HUES64 (cell line): ENCODE data around the gene RAB35.

ENCODE experiments used
- H3K27ac ChIP-seq: 2 replicates; pipeline ENCODE4 v1.7.0; 2013; ENCODE audit warnings: low read depth, low read length, inconsistent platforms
- H3K27me3 ChIP-seq: 2 replicates; pipeline ENCODE4 v1.6.1; 2013; ENCODE audit warnings: mild to moderate bottlenecking, low read length; ENCODE audit not compliant: insufficient read depth
- H3K36me3 ChIP-seq: 2 replicates; pipeline ENCODE4 v1.6.1; 2013; ENCODE audit warnings: mild to moderate bottlenecking, low read length; ENCODE audit not compliant: insufficient read depth
- H3K4me1 ChIP-seq: 2 replicates; pipeline ENCODE4 v1.6.1; 2013; ENCODE audit warnings: mild to moderate bottlenecking, low read length, moderate library complexity; ENCODE audit not compliant: insufficient read depth
- H3K4me3 ChIP-seq: 2 replicates; pipeline ENCODE4 v1.5.1; 2013; ENCODE audit warnings: mild to moderate bottlenecking, low read length, moderate library complexity
- H3K9ac ChIP-seq: 2 replicates; pipeline ENCODE4 v1.6.1; 2013; ENCODE audit warnings: mild to moderate bottlenecking, low read depth, low read length
- H3K9me3 ChIP-seq: 2 replicates; pipeline ENCODE4 v1.6.1; 2013; ENCODE audit warnings: low read depth, low read length; ENCODE audit not compliant: insufficient read depth
- WGBS: fragments of 150-250, 120-280 bp; methylation state at CpG from one replicate; pipeline ENCODE4 v1.1.7; 2013; ENCODE audit warnings: missing lambda C conversion rate; 5-methylcytosine and 5-hydroxymethylcytosine counted together

Gene RAB35

DNA sequence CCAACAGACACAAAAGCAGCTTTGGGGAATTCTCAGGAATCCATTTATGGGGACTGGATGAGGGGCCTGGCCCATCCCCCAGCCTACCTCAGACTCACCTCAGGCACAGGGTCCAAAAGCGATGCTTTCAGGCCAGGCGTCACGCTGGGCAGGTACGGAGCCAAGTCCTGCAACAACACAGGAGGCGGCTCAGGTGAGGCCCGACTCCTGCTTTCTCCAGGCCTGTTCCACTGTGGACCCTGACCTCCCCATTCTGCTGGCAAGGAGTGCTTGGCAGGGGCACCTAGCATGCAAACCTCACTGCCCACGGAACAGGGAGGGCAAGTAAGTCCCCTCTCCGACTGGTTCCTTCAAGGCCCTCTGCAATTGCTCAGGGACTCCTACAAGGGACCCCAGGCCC lies 28.6 kb upstream of the RAB35 start:
- Histone ChIP-seq H3K9ac (no peak overlapping the region), H3K36me3 (peaks cover 100% of the 10 kb centered on the region), H3K4me1 (no peaks in the 10 kb centered on the region), H3K9me3 (no peaks in the 10 kb centered on the region), H3K27me3 (no peaks in the 10 kb centered on the region), H3K27ac (no peak overlapping the region), H3K4me3 (no peak overlapping the region)
- WGBS: 96% methylated on average over 8 of the region's 8 CpGs

DNA sequence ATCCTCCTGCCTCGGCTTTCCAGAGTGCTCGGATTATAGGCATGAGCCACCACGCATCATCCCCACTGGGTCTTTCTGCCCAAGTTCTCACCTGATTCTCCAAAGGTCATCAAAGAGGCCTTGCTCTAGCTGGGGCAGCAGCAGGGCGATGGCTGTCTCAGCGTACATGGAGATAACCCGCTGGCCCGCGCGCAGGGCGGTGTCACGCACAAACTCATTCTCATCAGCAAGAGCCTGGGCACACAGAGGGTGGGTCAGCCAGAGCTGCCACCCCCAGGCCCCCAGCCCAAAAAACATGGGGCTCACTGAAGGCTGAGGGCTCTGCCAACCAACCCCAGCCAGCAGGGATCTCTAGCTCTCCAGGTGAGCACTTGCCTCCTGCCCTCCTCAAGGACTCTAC lies 27.7 kb upstream of the RAB35 start:
- Histone ChIP-seq H3K9ac (no peak overlapping the region), H3K4me3 (no peak overlapping the region), H3K9me3 (no peaks in the 10 kb centered on the region), H3K36me3 (peaks cover 100% of the 10 kb centered on the region), H3K27me3 (no peaks in the 10 kb centered on the region), H3K27ac (no peak overlapping the region), H3K4me1 (no peaks in the 10 kb centered on the region)
- 96% methylated on average over 11 of the region's 11 CpGs for WGBS

DNA sequence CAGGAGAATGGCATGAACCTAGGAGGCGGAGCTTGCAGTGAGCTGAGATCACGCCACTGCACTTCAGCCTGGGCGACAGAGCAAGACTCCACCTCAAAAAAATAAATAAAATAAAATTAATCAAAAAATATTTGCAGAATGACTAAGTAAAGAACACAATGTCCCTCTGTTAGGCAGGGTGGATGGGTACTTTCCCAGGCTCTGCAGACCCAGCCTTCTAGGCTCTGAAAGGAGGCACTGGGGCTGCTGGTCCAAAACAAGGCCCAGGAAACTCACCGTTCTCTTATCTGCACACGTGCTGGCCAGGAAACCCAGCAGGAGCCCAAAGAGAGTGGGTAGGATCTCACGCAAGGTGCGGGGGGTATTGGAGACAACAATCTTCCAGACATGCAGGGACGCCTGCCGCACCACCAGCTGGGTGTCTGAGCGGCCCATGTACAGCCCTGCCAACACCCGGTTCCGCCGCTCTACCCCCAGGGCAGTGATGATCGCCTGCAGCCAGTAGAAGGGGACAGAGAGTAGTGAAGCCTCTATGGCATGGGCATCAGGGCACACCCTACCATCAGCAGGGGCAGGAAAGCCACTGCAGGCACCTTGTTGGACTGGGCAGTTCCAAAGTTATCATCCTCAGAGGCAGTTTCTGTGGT lies 25.8 kb upstream of the RAB35 start:
- H3K27ac ChIP-seq: no peak overlapping the region
- 97% methylated on average over 12 of the region's 14 CpGs for WGBS
- H3K9me3 ChIP-seq: no peaks in the 10 kb centered on the region
- H3K9ac ChIP-seq: no peak overlapping the region
- peaks cover 100% of the 10 kb centered on the region for H3K36me3 ChIP-seq
- H3K4me1 ChIP-seq: no peaks in the 10 kb centered on the region
- H3K27me3 ChIP-seq: no peaks in the 10 kb centered on the region
- no peak overlapping the region for H3K4me3 ChIP-seq

DNA sequence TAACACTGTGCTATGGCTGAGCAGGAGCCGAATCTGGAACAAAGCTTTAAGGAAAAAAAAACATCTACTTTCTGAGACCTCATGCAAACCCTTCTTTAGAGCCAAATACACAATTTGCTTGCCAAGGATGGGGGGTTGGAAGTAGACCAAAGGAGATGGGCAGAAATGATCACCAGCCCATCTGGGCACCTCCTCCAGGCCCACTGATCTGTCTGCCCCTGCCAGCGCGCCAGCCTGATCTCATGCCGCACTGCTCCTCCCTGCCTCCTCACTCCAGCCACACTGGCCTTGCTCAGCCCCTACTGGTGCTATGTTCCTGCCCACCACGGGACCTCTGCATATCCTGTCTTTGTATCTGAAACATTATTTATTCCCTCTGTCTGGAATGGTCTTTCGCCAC lies 24.8 kb upstream of the RAB35 start:
- Histone ChIP-seq H3K36me3 (peaks cover 100% of the 10 kb centered on the region), H3K4me3 (no peak overlapping the region), H3K4me1 (no peaks in the 10 kb centered on the region), H3K27me3 (no peaks in the 10 kb centered on the region), H3K9ac (no peak overlapping the region), H3K27ac (no peak overlapping the region), H3K9me3 (no peaks in the 10 kb centered on the region)
- WGBS: 94% methylated on average over 6 of the region's 6 CpGs

DNA sequence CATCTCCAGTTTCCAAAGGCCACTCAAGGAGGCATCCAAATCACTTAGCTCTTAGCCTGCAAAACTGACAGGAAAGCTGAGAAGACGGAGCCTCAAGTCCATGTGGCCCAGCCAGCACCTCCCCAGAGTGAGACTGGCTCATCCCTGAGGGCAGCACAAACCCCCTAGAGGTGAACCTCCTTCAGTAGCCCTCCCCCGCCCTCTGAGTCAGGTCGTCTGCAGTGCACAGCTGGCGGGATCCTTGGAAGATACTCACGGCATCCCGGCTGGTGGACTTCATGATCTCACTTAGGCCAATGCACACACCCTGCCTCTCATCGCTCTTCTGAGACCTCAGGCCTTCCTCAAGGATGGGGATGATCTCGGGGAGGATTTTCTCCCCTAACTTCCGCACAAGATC lies 24.1 kb upstream of the RAB35 start:
- no peak overlapping the region for H3K27ac ChIP-seq
- 95% methylated on average over 9 of the region's 9 CpGs for WGBS
- H3K9ac ChIP-seq: no peak overlapping the region
- no peaks in the 10 kb centered on the region for H3K9me3 ChIP-seq
- no peak overlapping the region for H3K4me3 ChIP-seq
- H3K36me3 ChIP-seq: peaks cover 100% of the 10 kb centered on the region
- H3K27me3 ChIP-seq: no peaks in the 10 kb centered on the region
- H3K4me1 ChIP-seq: no peaks in the 10 kb centered on the region

DNA sequence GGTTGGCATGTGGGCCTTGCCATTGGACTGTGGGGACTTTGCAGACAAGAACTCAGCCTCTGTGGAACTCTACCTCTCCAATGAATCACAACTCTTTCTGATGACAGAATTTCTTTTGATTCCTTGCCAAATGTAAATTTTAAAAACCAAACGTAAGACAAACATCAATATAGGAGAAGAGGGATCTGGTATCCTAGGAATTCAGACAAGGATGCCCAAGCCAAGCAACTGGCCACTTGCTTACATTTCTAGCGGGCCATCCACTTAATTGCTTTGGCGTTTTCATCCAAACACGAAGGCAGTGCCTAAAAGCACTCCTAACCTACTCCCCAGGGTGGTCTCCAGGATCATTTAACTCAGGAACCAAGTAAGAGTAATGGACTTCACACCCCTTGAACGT lies 23.4 kb upstream of the RAB35 start:
- H3K4me3 ChIP-seq: no peak overlapping the region
- no peak overlapping the region for H3K27ac ChIP-seq
- H3K9me3 ChIP-seq: no peaks in the 10 kb centered on the region
- no peak overlapping the region for H3K9ac ChIP-seq
- 93% methylated on average over 5 of the region's 5 CpGs for WGBS
- peaks cover 99% of the 10 kb centered on the region for H3K36me3 ChIP-seq
- H3K4me1 ChIP-seq: no peaks in the 10 kb centered on the region
- H3K27me3 ChIP-seq: no peaks in the 10 kb centered on the region

DNA sequence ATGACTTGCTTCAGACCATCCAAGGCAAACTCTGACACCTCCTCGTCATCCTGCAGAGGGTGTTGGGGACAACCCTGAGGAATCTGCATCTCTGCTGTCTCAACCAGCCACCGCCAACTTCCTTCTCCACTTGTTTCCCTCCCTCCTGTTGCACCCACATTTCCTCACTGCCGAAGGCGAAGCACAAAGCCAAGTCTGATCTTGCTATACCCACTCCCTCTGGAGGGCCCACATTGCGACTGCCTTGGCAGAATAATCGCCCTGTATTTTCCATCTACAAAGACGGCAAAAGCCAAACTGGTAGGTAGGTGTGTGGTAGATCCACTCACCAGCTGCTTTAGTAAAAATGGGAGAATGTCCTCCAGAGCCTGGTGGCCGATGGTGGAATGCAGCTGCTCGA lies 21.8 kb upstream of the RAB35 start:
- Histone ChIP-seq H3K9me3 (no peaks in the 10 kb centered on the region), H3K9ac (no peak overlapping the region), H3K27ac (no peak overlapping the region), H3K27me3 (no peaks in the 10 kb centered on the region), H3K4me3 (no peak overlapping the region), H3K4me1 (no peaks in the 10 kb centered on the region), H3K36me3 (peaks cover 99% of the 10 kb centered on the region)
- WGBS: 95% methylated on average over 9 of the region's 9 CpGs

DNA sequence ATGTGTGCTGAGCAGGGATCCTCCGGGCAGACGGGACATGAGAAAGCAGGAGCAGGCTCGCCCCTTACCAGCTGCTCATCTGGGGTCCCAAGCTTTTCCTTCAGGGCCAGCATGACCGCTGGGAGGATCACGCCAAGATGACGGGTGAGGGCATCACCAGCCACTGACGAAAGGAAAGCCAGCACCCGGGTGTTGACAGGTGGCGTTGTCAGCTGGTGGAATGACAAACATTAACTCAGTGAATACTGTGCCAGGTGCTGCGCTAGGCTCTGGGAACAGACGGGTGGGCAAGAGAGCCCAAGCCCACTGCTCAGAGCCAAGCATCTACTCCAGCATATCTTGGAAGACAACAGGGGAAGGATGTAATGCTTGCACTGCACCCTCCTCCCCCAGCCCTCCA lies 21.3 kb upstream of the RAB35 start:
- Histone ChIP-seq H3K27ac (no peak overlapping the region), H3K9ac (no peak overlapping the region), H3K4me1 (no peaks in the 10 kb centered on the region), H3K9me3 (no peaks in the 10 kb centered on the region), H3K4me3 (no peak overlapping the region), H3K36me3 (peaks cover 99% of the 10 kb centered on the region), H3K27me3 (no peaks in the 10 kb centered on the region)
- WGBS: 95% methylated on average over 11 of the region's 11 CpGs

DNA sequence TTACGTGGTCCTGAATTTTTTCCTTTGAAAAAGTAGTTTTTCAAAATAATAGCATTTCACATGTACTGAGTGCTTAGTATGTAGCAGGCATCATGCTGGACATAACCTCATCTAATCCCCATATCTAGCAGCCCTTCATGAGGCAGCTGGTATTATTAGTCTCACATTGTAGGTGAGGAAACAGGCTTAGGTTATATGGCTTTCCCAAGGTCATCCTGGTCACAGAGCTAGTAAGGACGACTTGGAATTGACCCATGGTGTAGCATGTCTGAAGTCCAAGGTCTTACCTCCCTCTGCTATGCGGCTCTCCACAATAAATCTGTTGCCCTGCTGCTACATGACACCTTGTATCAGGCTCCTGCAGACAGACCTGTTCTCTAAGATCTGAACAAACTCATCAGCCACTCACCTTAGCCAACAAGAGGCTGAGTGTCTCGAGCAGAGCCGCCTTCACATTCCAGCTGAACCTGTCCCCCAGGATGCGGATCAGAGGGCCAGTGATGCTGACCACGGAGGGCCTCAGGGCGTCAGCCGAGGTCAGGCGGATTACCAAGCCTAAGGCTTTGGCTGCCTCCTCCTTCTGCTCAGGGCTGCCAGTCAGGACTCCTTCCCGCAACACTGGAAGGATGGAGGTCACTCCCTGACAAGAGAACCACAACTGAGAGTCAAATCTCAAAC lies 19.7 kb upstream of the RAB35 start:
- no peak overlapping the region for H3K4me3 ChIP-seq
- no peak overlapping the region for H3K9ac ChIP-seq
- H3K27me3 ChIP-seq: no peaks in the 10 kb centered on the region
- H3K27ac ChIP-seq: no peak overlapping the region
- WGBS: 95% methylated on average over 11 of the region's 11 CpGs
- no peaks in the 10 kb centered on the region for H3K9me3 ChIP-seq
- H3K36me3 ChIP-seq: peaks cover 99% of the 10 kb centered on the region
- H3K4me1 ChIP-seq: no peaks in the 10 kb centered on the region

DNA sequence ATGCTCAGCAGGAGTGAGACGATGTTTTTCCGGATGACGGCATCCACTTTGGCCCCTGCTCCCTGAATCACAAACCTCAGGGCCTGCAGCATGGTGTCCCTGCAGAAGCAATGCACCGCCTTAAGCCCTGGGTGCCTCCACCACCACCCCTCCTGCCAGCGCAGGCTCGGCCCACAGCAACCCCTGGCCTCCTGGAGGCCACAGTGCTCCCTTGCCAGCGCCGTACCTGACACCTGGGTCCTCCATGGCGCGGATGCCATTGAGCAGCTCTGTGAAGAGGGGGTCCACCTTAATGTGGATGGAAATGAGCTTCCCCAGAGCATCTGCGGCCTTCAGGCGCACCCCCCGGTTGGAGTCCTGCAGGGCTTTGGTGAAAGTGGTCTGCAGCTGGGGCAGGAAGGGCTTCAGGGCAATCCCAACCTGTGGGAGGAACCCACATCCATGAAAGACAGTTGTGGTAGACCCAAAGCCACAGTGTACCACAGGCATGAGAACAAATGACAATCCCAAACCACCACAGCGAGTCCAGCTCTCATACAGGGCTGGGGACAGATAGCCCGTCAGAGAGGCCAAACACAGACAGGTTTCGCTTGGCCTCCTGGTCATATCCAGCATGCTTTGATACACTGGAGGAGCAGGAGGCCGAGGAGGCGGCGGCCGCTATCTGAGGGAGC lies 17.9 kb upstream of the RAB35 start:
- no peak overlapping the region for H3K27ac ChIP-seq

DNA sequence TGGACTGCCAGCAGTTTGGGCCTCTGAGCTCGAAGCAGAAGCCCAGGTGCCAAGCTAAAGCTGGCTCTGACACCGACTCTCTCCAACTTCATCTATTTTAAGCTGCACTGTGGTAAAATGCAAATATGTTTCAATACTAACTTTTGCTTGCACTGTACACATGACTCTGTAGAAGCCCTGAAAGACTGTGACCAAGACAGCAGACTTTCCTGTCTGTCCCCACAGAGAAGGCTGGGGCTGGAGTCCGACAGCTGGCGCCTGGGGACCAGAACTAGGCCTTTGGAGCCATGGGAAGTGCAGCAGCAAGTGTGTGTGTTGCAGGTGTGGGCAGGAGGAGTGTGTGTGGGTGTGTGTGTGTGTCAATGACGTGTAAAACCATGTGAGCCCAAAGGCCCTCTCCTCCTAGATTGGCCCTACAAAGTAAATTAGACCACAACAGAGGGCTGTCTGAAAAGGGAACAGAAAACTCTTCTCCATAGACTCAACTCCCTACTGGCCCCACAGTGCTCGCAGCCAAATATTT lies 16.4 kb upstream of the RAB35 start:
- Histone ChIP-seq H3K36me3 (peaks cover 98% of the 10 kb centered on the region), H3K9me3 (no peaks in the 10 kb centered on the region), H3K4me1 (no peaks in the 10 kb centered on the region), H3K9ac (no peak overlapping the region), H3K27ac (no peak overlapping the region), H3K27me3 (no peaks in the 10 kb centered on the region), H3K4me3 (no peak overlapping the region)
- 98% methylated on average over 5 of the region's 6 CpGs for WGBS

More for the DNA sequence above, 17.9 kb upstream of the RAB35 start:
- 97% methylated on average over 20 of the region's 20 CpGs for WGBS
- no peaks in the 10 kb centered on the region for H3K4me1 ChIP-seq
- H3K4me3 ChIP-seq: no peak overlapping the region
- peaks cover 99% of the 10 kb centered on the region for H3K36me3 ChIP-seq
- no peaks in the 10 kb centered on the region for H3K9me3 ChIP-seq
- no peak overlapping the region for H3K9ac ChIP-seq
- H3K27me3 ChIP-seq: no peaks in the 10 kb centered on the region
